Measurements from ENCODE around the gene ERC2.
"Not testable (repeated sequence)": the region's sequence is repeated elsewhere in the genome, so short reads cannot be mapped to it uniquely, and the experiment has no call there.

Gene ERC2

DNA sequence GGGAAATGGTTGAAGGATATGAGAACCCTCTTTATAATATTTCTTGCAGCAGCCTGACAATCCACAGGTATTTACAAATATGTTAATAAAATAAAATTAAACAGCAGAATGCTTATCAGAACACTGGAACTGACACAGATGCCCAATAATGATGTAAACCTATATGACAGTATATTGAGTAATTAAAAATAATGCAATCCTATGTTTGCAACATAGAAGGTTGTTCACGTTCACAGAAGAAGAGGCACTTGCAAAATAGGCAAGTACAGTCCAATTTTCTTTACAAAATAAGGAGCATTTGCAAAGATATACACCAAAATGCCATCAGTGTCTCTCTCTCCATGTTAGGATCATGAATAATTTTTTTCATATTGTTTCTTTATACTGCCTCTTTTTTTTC, 584.2 kb downstream of the ERC2 start:
- no peak for DNase-seq (ENCODE audit: low spot score)

DNA sequence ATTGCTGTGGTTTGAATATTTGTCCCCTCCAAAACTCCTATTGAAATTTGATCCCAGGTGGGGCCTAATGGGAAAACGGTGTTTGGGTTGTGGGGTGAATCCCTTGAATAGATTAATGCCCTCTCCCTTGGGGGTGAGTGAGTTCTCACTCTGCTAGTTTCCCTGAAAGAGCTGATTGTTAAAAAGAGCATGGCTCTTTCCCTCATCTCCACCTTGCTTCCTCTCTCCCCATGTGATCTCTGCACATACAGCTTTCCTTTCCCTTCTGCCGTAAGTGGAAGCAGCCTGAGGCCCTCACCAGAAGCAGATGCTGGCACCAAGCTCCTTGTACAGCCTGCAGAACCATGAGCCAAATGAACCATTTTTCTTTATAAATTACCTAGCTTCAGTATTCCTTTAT, 586.3 kb downstream of the ERC2 start:
- no peak for DNase-seq (ENCODE audit: low spot score)

DNA sequence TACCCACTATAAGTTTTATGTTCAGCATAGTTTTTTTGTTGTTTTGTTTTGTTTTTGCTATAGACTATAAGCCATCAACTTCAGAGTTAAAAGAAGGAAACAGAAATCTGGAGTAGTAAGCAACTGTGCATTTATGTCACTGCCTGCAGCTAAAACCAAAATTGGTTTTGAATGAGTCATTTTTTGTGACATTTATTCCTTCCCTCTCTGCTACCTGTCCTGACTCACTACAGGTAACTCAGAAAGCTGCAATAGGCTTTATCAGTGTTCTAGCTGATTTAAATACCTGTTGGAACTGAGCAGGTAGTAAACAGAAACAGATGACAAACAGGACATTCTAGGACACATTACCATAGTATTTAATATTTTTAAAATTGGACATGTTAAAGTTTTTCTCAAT, 587.9 kb downstream of the ERC2 start:
- DNase-seq (ENCODE audit: low spot score) = no peak

DNA sequence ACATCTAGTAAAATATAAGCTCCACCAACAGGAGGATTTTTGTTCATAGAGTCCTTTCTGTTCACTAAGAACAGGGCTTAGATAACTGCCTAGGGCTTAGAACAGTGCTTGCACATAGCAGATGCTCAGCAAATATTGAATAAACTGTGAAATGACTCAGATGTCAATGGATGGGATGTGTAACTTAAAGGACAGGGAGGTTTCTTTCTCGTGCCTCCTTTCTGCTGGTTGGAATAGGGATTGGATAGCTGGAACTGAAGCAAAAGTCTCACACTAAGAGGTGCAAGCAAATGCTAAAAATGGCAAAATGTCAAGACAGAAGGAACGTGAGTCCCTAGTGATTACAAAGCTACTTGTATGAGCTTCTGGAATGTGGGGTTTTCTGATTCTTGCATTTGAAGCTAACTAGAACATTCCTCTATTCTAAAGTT, 588.4 kb downstream of the ERC2 start:
- no peak for DNase-seq (ENCODE audit: low spot score)

DNA sequence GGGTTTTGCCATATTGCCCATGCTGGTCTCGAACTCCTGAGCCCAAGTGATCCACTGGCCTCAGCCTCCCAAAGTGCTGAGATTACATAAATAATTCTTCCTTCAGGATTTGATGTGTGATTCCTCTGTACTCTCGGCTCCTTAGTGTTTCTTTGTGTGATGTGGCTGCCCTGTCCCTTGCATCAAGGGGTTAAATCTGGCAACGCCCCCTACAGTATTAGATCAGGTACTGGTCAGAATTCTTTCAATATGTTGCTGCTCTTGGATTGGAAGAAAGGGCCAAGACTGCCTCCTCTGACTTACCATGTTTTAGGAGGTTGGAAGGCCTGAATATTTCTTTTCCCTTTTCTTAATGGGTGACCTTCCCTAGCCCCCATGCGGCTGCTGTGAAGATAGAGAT, 590.6 kb downstream of the ERC2 start:
- DNase-seq (ENCODE audit: low spot score) = no peak

DNA sequence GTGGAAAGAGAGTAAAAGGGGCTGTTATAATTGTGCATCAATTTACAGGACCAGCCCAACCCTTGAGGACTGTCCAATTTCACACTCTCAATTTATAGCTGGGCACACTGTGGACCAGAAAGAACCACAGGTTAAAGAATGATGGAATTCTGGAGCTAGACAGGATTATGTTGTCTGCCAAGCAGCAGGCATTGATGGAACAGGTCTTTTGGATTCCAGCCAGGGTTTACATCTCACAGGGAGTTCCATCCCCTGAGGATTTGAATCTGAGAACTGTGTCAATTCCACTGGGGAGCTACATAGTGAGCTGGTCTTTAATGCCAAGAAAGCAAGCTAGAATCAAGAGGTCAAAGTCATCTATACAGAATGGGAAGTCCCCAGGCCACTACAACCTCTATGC, 591.7 kb downstream of the ERC2 start:
- DNase-seq (ENCODE audit: low spot score) = no peak

DNA sequence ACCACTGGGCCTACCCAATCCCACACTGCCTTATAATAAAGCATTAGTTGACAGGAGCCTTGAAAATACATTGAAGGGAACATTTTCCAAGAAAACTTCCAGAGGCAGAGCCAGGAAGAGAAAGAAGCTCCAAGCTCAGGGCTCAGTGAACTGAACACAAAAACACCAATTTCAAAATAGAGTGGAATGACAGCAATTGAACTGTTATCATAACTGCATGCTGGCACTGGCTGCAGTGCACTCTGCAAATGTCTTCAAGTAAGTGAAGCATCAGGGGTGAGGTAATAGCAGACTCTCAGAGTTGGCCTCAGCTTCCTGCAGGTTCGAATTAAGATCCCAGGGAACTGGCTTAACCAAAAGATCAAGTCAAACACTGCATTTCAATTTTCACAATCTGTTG, 593.2 kb downstream of the ERC2 start:
- no peak for DNase-seq (ENCODE audit: low spot score)

DNA sequence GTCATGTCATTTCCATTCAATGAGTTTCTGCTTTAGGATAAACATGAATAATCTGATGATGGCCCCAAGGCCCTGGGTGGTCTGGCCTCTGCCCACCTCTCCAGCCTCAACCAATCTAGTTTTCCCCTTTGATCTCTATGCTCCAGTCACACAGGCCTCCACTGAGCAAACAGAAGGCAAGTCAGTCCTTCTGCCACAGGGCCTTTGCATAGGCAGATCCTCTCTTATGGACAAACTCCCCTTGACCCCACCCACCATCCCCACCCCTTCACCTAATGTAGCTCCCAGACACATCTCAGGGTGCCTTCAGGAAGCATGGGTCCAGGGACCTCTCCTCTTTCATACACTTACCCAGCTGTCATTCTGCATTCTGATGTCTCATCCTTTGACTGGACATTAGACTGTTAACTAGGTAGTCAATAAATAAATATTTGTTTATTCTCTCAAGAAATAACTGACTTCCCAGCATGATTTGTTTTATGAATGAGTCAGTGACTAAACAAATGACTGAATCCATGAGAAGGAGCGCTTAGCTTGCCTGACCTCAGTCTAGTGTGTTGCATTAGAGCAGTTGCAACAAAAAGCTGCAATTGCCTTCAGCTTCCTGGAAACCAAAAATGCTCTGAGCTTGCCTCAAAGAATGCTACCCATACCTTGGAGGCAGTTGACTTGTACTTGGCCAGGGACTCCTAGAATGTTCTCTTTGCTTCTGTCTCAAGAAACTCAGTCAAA, 594.6 kb downstream of the ERC2 start:
- DNase-seq (ENCODE audit: low spot score) = no peak

DNA sequence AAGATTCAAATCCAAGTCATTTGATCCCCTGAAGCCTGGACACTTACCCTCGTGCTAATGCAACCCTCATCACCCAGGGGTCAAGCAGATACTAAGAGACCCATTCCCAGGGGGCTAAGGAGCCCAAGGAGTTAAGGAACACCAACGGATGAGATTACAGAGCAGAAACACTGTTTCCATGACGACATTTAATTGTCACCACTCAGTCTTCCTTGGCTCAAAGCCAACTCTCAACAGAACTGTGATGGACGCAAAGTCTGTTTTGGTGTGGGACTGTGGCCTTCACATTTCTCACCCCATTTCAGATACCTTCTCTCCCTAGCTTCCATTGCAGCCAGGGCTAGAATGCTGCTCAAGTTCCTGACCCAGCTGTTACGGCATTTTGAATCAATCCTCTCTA, 597.7 kb downstream of the ERC2 start:
- DNase-seq (ENCODE audit: low spot score) = no peak

DNA sequence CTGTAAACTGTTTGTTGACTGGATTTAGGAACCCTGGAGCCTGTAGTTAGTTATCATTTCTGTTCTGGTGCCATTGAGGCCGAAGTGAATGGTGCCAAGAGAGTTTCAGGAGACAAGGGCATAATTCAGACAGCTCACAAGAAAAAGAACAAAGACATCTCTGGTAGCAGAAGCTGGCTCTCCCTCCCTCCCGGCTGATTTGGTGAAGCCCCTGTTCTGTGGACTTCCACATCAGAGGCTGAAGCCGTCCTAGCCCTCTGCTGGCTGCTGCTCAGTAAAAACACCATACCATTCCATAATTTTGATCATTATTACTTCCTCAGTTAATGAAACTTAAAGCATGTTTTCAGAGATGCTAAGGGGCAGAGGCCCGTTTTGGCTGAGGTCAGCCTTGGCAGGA, 599.9 kb downstream of the ERC2 start:
- DNase-seq (ENCODE audit: low spot score) = peak; percentile 91

DNA sequence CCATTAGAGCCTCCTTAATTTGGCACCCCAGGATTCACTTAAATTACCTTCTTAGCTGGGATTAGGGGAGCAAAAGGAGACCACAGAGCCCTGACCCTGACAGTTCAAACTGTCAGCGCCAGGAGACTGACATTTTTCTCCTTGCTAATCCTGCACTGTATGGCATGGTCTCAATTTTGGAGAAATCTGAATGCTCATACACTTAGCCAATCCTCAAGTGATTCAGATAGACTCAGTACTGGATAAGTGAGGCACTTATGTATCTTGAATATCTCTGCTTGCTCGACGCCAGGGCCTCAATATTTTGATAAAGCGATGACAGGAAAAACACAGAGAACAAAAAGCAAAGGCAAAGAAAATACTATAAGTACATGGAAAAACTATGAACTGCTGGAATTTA, 605.2 kb downstream of the ERC2 start:
- DNase-seq (ENCODE audit: low spot score) = no peak

DNA sequence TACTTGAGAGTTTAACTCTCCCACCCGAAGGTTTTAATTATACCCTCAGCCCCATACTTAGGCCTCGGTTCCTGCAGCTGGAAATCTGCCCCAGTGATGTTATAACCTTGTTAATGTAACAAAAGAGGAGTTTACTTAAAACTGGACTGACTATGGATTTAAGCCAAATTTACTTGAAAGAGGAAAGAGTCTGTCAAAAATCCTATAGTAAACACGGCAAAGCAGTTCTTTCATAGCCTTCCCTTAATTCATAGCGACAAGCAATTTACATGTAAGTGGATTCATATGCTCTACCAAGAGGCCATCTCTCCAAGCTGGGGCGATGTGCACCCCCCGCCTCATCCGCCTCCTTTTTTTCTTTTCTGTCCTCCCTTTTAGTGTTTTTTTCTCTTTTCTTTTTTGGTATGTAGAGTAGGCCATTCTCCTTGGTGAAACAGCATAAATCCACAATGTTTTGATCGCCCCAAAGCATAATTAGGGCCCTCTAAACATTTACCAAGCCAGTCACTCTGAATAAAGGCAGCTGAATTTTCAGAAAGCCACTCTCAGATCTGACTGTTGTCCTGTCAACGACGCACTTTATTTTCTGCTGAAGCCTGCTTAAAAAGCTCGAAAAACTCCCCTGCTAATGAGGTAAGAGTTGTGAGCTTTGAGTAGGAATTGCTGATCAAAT, 608.1 kb downstream of the ERC2 start:
- no peak for DNase-seq (ENCODE audit: low spot score)

DNA sequence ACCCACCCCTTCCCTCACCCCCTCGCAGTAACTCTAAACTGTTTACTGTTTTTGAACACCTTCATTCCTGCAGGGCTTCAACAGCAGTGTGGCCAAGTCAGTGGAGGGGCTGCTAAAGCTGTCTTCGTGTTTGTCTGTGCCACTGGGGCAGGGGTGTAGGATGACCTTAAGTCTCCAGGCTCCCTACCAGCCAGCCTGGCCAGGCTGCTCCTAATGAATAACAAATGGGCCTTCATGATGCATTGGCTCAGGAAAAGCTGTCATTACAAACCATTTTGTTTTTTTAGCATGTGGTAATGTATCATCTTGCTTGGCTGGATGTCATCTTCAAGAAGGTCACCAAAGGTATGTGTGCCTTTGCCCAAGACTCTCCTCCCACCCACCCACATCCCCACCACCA, 609.0 kb downstream of the ERC2 start:
- DNase-seq (ENCODE audit: low spot score) = no peak

DNA sequence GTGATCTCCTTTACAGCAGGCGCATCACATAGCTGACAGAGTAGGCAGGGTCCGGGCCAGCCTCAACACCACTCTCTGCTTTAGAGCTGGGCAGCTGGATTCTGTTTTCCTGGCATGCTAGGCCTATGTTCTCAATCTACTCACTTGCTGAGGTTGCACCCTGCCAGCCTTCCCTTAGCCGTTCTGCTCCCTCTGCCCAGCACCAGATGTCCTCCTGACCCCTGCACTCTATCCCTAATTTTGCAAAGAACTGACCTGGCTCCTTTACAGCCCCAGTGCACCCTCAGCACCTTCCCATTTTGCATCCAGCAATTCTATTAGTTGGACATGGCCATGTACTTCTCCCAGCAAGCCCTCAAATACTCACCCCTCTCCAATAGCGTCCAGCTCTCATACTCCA, 609.5 kb downstream of the ERC2 start:
- no peak for DNase-seq (ENCODE audit: low spot score)

DNA sequence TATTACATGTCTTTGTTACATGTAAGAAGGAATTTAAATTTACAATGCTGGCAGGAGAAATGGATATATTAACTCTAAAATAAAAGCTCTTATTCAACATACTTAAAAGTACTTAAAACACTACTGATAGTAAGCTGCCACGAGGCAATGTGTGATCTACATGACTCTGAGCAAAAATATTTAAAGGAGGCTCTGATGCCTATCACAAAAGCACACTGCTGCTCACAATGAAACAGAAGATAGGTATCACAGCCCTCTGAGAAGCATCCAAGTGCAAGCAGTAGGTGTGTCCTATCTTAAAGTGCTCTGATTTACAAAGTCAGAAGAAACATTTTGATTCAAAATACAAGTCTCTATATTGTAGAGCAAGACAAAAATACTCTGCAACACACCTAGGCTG, 610.0 kb downstream of the ERC2 start:
- DNase-seq (ENCODE audit: low spot score) = no peak

DNA sequence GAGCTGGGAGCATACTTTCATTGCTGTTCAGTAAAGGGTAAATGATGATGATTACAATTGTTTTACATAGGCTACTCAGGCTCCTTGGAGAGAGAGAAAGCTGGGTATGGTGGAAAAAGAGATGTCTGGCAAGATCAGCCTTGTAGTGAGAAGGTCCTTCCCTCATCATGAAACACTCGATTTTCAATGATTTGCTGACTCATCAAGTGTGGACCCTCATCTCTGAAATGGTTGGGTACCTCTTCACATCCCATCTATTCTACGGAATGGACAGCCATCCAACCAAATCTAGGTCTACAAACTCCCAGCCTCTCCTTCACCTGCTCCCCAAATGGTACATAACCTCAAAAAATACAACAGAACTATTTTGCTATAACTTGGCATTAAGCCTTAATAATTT, 610.6 kb downstream of the ERC2 start:
- DNase-seq (ENCODE audit: low spot score) = no peak

DNA sequence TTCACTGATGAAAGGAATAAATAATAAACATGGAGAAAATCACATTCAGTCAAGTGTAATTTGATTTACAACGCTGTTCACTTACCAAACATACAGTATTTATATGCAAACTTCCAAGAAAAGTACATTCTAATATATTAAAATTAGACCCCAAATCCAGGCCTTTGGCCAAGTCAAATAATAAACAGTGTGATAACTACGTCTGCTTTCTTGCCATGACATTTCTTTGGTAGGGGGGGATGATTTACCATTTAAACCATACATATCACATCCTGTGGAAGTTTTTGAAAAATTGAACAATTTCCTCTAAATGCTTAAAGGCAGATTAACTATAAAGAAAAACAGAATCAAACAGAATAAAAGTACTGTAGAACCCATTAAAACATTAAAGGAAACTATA, 613.0 kb downstream of the ERC2 start:
- DNase-seq (ENCODE audit: low spot score) = no peak

DNA sequence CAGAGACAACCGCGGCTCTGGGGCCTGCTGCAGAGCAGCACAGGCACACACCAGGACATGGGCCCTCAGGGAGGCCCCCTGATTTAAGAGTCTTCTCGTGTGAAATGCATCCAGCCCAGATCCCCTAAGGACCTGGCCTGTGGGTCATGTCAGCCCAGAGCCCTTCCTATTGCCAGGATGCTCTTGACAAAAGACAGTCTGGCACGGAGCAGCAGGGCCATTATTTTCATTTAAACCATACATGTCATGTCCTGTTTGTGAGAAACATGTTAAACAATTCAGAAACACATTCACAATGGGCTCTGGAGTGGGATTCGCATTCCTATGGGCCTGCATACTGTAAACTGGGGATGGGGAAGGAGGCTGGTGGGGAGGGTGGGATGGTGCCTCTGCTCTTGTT, 613.8 kb downstream of the ERC2 start:
- DNase-seq (ENCODE audit: low spot score) = no peak

DNA sequence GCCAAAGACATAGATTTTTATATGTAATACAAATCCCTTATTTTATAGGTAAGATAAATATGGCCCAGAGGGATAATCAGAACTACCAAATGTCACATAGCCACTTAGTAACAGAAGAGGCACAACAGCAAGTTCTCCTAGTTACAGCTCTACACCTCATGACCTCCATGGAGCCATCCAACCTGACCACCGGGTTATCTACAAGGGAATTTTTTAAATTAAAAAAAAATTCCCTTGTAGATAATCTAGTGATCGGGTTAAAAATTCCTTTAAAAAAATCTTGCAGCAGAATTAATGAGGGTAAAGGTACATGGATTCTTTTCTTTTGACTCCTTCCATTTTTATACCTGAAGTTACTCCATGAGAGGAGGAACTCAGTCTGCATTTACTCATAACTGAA, 615.9 kb downstream of the ERC2 start:
- DNase-seq (ENCODE audit: low spot score) = no peak

DNA sequence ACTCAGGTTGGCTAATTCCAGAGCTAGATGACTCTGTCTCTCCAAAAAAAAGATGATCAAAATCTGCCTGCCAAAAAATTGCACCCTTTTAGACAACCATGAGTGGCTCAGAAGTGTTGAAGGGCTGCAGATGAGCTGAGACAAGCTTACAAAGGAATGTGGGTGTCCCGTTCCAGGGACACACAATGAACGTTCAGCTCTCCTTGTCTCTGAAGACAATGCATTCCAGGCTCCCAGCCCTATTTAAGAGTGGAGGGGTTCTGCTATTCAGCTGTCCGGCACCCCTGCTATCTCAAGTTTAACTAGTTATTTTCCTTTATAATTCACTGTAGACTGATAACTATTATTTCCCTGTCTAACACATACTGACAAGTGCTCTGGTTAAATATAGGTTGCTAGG, 626.1 kb downstream of the ERC2 start:
- no peak for DNase-seq (ENCODE audit: low spot score)

DNA sequence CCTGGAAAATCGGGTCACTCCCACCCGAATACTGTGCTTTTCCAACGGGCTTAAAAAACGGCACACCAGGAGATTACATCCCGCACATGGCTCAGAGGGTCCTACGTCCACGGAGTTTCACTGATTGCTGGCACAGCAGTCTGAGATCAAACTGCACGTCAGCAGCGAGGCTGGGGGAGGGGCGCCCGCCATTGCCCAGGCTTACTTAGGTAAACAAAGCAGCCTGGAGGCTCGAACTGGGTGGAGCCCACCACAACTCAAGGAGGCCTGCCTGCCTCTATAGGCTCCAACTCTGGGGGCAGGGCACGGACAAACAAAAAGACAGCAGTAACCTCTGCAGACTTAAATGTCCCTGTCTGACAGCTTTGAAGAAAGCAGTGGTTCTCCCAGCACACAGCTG, 636.4 kb downstream of the ERC2 start:
- DNase-seq (ENCODE audit: low spot score) = not testable (repeated sequence)

DNA sequence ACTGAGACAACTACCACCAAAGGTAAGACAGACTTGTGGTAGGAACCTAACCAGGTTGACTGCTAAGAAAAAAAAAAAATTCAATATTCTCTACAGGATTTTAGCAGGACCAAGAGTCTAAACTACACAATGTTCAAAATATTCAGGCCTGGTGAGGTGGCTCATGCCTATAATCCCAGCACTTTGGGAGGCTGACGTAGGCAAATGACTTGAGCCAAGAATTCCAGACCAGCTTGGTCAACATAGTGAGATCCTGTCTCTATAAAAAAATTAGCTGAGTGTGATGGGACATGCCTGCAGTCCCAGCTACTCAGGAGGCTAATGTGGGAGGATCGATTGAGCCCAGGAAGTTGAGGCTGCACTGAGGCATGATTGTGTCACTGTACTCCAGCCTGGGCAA, 639.6 kb downstream of the ERC2 start:
- no peak for DNase-seq (ENCODE audit: low spot score)

DNA sequence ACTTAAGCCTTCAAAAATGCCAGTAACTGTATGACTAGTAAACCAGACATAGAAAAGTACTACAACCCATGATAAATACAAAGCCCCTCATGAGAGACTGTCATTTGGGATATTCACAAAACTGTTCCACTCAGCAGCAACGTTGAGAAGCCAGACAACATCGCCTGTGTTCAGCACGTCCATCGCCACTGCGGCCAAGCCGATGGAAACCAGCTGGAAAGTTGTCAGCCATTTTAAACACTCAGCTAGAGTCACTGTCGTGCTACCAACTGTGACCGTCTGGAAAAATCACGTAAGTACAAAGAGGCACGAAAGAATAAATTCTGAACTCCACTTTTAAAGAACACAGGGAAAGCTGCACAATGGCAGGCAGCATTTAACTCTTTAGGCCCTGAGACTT, 640.5 kb downstream of the ERC2 start:
- DNase-seq (ENCODE audit: low spot score) = no peak
